22Rv1 (cell line): ENCODE measurements around the gene ZBTB7C.

Experiments
- H3K27ac ChIP-seq: fragments of 450-650 bp; 2 replicates; pipeline ENCODE4 v1.5.1; 2017
- CTCF ChIP-seq: fragments of 450-650 bp; IDR thresholded peaks from 2 replicates; pipeline ENCODE4 v1.5.1; 2017; ENCODE audit warnings: mild to moderate bottlenecking
- ZFX ChIP-seq: fragments of 450-650 bp; IDR thresholded peaks from 2 replicates; pipeline ENCODE4 v1.6.1; 2017; ENCODE audit warnings: antibody characterized with exemption, borderline replicate concordance

ZBTB7C gene

GRCh38 chr18:48279312-48279711, 129.9 kb downstream of the ZBTB7C start:
- TF ChIP-seq ZFX, result no peak
- H3K27ac ChIP-seq, result no peak overlapping the region

GRCh38 chr18:48278081-48278480, 131.1 kb downstream of the ZBTB7C start:
- TF ChIP-seq ZFX (no peak), CTCF (no peak)
- no peak overlapping the region for H3K27ac ChIP-seq

- no peak overlapping the region for H3K27ac ChIP-seq
- no peak for TF ChIP-seq ZFX
- TF ChIP-seq CTCF, result no peak
These were observed 134.9 kb downstream of the ZBTB7C start for GRCh38 chr18:48274301-48274700.

- H3K27ac ChIP-seq, result no peak overlapping the region
- TF ChIP-seq ZFX, result no peak
- no peak for TF ChIP-seq CTCF
These were observed 138.3 kb downstream of the ZBTB7C start for GRCh38 chr18:48270929-48271328.

GRCh38 chr18:48265328-48265727, 143.9 kb downstream of the ZBTB7C start:
- no peak for TF ChIP-seq ZFX
- no peak for TF ChIP-seq CTCF
- H3K27ac ChIP-seq, result no peak overlapping the region

- TF ChIP-seq CTCF (no peak), ZFX (no peak)
- H3K27ac ChIP-seq, result no peak overlapping the region
These were observed 145.0 kb downstream of the ZBTB7C start for GRCh38 chr18:48263914-48264902.

- TF ChIP-seq ZFX (no peak), CTCF (no peak)
- H3K27ac ChIP-seq, result no peak overlapping the region
These were observed 145.9 kb downstream of the ZBTB7C start for GRCh38 chr18:48263192-48263853.
